ENCODE data around the gene THRAP3.

The THRAP3 gene

GRCh38 chr1:36323636-36324352, 99.6 kb downstream of the THRAP3 start, which contains the start of gene EVA1B:
TSS of gene EVA1B (minus strand) at chr1:36323645. CDS start at chr1:36323037, 608 bp downstream.
- H3K27ac ChIP-seq: no peak within 1 kb of the TSS
- no peaks in the 10 kb centered on the region for H3K27me3 ChIP-seq (ENCODE audit: insufficient read depth, low read depth, severe bottlenecking)
- no peaks in the 10 kb centered on the region for H3K36me3 ChIP-seq
- peak; percentile 65 for DNase-seq
- H3K4me3 ChIP-seq (ENCODE audit: low read depth, low read length): peak within 1 kb of the TSS; percentile 37
- TF ChIP-seq, protein P1, sequence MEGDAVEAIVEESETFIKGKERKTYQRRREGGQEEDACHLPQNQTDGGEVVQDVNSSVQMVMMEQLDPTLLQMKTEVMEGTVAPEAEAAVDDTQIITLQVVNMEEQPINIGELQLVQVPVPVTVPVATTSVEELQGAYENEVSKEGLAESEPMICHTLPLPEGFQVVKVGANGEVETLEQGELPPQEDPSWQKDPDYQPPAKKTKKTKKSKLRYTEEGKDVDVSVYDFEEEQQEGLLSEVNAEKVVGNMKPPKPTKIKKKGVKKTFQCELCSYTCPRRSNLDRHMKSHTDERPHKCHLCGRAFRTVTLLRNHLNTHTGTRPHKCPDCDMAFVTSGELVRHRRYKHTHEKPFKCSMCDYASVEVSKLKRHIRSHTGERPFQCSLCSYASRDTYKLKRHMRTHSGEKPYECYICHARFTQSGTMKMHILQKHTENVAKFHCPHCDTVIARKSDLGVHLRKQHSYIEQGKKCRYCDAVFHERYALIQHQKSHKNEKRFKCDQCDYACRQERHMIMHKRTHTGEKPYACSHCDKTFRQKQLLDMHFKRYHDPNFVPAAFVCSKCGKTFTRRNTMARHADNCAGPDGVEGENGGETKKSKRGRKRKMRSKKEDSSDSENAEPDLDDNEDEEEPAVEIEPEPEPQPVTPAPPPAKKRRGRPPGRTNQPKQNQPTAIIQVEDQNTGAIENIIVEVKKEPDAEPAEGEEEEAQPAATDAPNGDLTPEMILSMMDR (IDR thresholded peaks at IDR 0.05; ENCODE audit: low read depth, low read length): no peak
- H3K9me3 ChIP-seq (ENCODE audit: severe bottlenecking): no peaks in the 10 kb centered on the region

GRCh38 chr1:36324353-36324703, 100.1 kb downstream of the THRAP3 start:
- no peak for DNase-seq
- Histone ChIP-seq H3K4me3 (ENCODE audit: low read depth, low read length) (no peak overlapping the region), H3K36me3 (no peaks in the 10 kb centered on the region), H3K9me3 (ENCODE audit: severe bottlenecking) (no peaks in the 10 kb centered on the region), H3K27ac (no peak overlapping the region), H3K27me3 (ENCODE audit: insufficient read depth, low read depth, severe bottlenecking) (no peaks in the 10 kb centered on the region)
- TF ChIP-seq, protein P1 (IDR thresholded peaks at IDR 0.05; ENCODE audit: low read depth, low read length): no peak

GRCh38 chr1:36326499-36326898, 102.3 kb downstream of the THRAP3 start:
- Histone ChIP-seq H3K27me3 (ENCODE audit: insufficient read depth, low read depth, severe bottlenecking) (no peaks in the 10 kb centered on the region), H3K9me3 (ENCODE audit: severe bottlenecking) (no peaks in the 10 kb centered on the region), H3K27ac (no peak overlapping the region), H3K4me3 (ENCODE audit: low read depth, low read length) (no peak overlapping the region), H3K36me3 (no peaks in the 10 kb centered on the region)
- no peak for DNase-seq
- TF ChIP-seq, protein P1 (IDR thresholded peaks at IDR 0.05; ENCODE audit: low read depth, low read length): no peak

DNA sequence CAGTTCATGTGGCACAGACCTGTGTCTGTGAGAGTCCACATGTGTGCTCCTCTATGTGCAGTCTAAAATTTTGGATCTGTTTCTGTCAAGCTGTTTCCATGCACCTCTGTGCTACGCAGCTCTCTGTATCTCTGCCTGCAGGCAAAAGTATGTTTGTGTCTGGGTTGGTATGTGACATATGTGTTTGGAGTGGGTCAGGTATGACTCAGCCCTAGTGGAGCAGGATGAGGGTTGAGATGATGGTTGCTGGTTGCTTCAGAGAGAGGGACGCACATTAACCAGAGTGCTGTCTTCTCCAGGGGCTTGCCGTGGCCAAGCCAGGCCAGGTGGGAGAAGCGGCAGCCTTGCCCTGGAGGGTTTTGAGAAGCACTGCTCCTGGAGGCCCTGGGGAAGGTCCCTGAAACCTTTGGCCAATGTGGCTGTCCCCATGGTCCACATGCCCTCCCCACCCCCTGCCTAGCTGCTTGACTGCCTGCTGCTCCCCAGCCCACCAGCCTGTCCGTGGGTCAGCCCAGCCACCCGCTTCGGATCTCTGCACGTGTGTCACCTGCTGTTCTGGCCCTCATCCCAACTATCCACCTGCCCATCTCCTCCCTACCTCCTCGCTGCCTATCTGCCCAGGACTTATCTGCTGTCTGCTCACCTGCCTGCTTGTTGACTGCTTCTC, 103.3 kb downstream of the THRAP3 start:
- TF ChIP-seq, protein P1 (IDR thresholded peaks at IDR 0.05; ENCODE audit: low read depth, low read length): no peak
- no peaks in the 10 kb centered on the region for H3K9me3 ChIP-seq (ENCODE audit: severe bottlenecking)
- DNase-seq: no peak
- H3K4me3 ChIP-seq (ENCODE audit: low read depth, low read length): no peak overlapping the region
- H3K27ac ChIP-seq: no peak overlapping the region
- no peaks in the 10 kb centered on the region for H3K36me3 ChIP-seq
- no peaks in the 10 kb centered on the region for H3K27me3 ChIP-seq (ENCODE audit: insufficient read depth, low read depth, severe bottlenecking)

DNA sequence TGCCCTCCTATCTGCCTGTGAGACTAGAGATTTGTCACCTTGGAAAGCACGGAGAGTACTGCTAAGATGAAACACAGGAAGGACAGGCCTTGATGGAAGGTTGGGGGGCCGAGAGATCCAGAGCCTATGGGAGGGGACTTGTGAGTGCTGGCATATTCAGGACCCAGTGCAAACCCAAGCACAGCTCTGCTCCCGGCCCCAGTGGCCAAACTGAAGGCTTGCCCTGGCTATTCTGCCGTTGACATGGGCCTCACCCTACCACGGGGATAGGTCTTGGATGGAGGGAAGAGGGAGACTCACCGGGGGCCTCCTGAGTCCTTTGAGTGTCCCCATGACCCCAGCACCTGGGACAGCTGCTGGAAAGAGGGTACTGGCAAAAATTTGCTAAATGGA, 103.8 kb downstream of the THRAP3 start:
- Histone ChIP-seq H3K4me3 (ENCODE audit: low read depth, low read length) (no peak overlapping the region), H3K27ac (no peak overlapping the region), H3K9me3 (ENCODE audit: severe bottlenecking) (no peaks in the 10 kb centered on the region), H3K27me3 (ENCODE audit: insufficient read depth, low read depth, severe bottlenecking) (no peaks in the 10 kb centered on the region), H3K36me3 (no peaks in the 10 kb centered on the region)
- DNase-seq: no peak
- TF ChIP-seq, protein P1 (IDR thresholded peaks at IDR 0.05; ENCODE audit: low read depth, low read length): no peak
